PFSK-1 (cell line): ENCODE measurements around the gene PHB1.

Experiments
- FOXP2 ChIP-seq: optimal IDR thresholded peaks from 2 replicates; pipeline ENCODE3; 2011; ENCODE audit warnings: borderline replicate concordance, control low read depth, inconsistent platforms; ENCODE audit not compliant: insufficient read depth; ENCODE audit errors: extremely low read length, extremely low read depth
- POLR2AphosphoS5 ChIP-seq: IDR thresholded peaks from 2 replicates; pipeline ENCODE4 v1.6.1; 2012; ENCODE audit warnings: low read depth, mild to moderate bottlenecking, control low read depth, low read length, moderate library complexity
- REST ChIP-seq, 2 experiments: IDR thresholded peaks; 2 replicates each; pipeline versions ENCODE4 v1.6.1 to v1.8.0; 2011 to 2012; ENCODE audit warnings: low read depth in 2 of 2, low read length in 2 of 2, control low read depth in 1 of 2, inconsistent platforms in 1 of 2, mild to moderate bottlenecking in 1 of 2, moderate library complexity in 1 of 2; ENCODE audit not compliant: insufficient read depth in 1 of 2
- SIN3A ChIP-seq: IDR thresholded peaks from 2 replicates; pipeline ENCODE4 v1.6.1; 2012; ENCODE audit warnings: mild to moderate bottlenecking, low read length, moderate library complexity, borderline replicate concordance; ENCODE audit not compliant: insufficient read depth
- TAF1 ChIP-seq: IDR thresholded peaks from 2 replicates; pipeline ENCODE4 v1.6.1; 2012; ENCODE audit warnings: low read length, control low read depth, borderline replicate concordance; ENCODE audit not compliant: insufficient read depth

The PHB1 gene

GRCh38 chr17:49393491-49394255, 21.0 kb downstream of the PHB1 start:
- no peak for TF ChIP-seq SIN3A
- no peak for TF ChIP-seq TAF1
- TF ChIP-seq POLR2AphosphoS5 = no peak
- TF ChIP-seq FOXP2 = no peak
- no peak for TF ChIP-seq REST (IDR thresholded peaks at IDR 0.05; ENCODE audit: insufficient read depth in 1 of 2, low read depth in 2 of 2, low read length in 2 of 2)

GRCh38 chr17:49390548-49391324, 23.9 kb downstream of the PHB1 start:
- TF ChIP-seq FOXP2 (peak; percentile 52), POLR2AphosphoS5 (no peak)

- TF ChIP-seq POLR2AphosphoS5 (no peak), REST (IDR thresholded peaks at IDR 0.05; ENCODE audit: insufficient read depth in 1 of 2, low read depth in 2 of 2, low read length in 2 of 2) (no peak), FOXP2 (no peak), SIN3A (no peak), TAF1 (no peak)
Measured at GRCh38 chr17:49388692-49389513, 25.8 kb downstream of the PHB1 start.

GRCh38 chr17:49388290-49388640, 26.4 kb downstream of the PHB1 start:
- TF ChIP-seq SIN3A (no peak), REST (IDR thresholded peaks at IDR 0.05; ENCODE audit: insufficient read depth in 1 of 2, low read depth in 2 of 2, low read length in 2 of 2) (no peak), FOXP2 (no peak), POLR2AphosphoS5 (no peak), TAF1 (no peak)
